Adipose tissue (tissue), 3 donors: ENCODE results near the gene ISY1. TPM values are rescaled to one million over a fixed set of nuclear protein-coding genes. Genes with fewer than 3 reads are reported as not detected.
"Not testable (repeated sequence)": the region's sequence is repeated elsewhere in the genome, so short reads cannot be mapped to it uniquely, and the experiment has no call there.

Source experiments
- H3K27ac ChIP-seq: one replicate; pipeline ENCODE4 v1.5.1; 2013; ENCODE audit warnings: low read depth, low read length
- WGBS, 3 donors: extraction: QIAGEN DNeasy Blood & Tissue Kit; methylation state at CpG; one replicate each; pipeline ENCODE4 v1.1.7; 2013; 5-methylcytosine and 5-hydroxymethylcytosine counted together
- polyA plus RNA-seq, 3 donors: library from polyadenylated mRNA; stranded (reverse); fragments of 200-250 nt; gene quantifications; one replicate each; pipeline ENCODE4 v1.2.3, GENCODE V29; 2013
- donor health status: healthy with polysubstance abuse.
- donor health status: Bipolar disorder and iron deficiency.
- donor health status: healthy.

The ISY1 gene
- polyA plus RNA-seq, 3 donors, result 14.7 to 30.9 (median 23.5) TPM

DNA sequence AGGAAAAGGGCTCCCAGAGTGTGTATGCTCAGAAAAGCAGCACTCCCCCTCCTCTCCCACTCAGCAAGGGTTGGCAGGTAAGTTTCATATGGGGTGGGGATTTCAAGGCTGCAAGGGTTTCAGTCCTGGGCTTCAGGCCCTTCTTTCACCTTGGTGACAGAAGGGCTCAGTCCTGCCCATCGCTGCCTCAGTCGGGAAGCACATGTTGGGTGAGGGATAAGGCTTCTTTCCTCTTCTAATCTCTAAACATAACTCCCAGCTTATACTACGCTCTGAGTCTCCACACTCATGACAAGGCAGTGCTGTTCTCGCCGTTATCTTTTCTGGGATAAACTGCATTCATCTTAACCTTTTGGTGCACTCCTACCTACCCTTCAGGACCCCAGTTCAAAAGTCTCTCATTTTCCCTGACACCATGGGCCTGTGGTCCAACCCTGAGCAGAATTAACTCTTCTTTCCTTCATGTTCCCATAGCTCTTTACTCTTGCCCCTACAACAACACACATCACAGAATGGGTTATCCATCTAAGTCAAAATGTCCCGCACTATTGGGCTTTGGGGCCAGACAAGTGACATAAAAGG lies 56.3 kb downstream of the ISY1 start:
- no peak overlapping the region for H3K27ac ChIP-seq
- WGBS, 3 donors, result 86 to 94% (median 89%) methylated on average over 6 of the region's 6 CpGs

DNA sequence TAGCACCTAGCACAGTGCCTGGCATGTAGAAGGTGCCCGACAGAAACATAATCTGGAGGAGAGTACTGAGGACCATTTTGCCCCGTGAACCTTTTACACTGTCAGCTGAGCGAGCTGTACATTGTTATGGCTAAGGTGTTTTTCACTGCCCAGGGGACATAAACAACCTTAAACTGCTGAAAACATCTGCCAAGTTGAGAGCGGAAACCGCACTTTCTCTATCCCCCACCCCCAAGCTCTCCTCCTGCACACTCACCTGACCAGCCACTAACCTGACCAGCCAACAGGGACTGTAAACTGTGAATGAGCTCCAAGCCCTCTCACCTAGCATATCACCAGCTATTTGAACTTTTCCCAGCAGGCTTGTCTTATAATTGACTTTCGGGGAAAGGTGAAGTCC lies 56.8 kb downstream of the ISY1 start:
- 95 to 96% (median 96%) methylated on average over 6 of the region's 6 CpGs for WGBS, 3 donors
- no peak overlapping the region for H3K27ac ChIP-seq

DNA sequence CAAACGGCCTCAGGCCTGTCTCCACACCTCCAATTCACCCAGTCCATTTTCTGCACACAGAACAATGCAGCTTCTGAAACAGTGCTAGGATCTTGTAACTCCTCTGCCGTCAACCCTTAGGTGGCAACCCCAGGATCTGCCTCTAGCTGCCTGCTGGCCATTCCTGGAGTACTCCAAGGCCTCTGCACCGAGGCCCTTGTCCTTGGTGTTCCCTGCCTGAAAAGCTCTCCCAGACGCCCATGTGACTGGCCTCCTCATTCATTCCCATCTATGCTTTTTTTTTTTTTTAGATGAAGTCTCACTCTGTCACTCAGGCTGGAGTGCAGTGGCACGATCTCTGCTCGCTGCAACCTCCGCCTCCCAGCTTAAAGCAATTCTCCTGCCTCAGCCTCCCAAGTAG lies 57.6 kb downstream of the ISY1 start:
- WGBS, 3 donors, result 84 to 94% (median 93%) methylated on average over 7 of the region's 7 CpGs

DNA sequence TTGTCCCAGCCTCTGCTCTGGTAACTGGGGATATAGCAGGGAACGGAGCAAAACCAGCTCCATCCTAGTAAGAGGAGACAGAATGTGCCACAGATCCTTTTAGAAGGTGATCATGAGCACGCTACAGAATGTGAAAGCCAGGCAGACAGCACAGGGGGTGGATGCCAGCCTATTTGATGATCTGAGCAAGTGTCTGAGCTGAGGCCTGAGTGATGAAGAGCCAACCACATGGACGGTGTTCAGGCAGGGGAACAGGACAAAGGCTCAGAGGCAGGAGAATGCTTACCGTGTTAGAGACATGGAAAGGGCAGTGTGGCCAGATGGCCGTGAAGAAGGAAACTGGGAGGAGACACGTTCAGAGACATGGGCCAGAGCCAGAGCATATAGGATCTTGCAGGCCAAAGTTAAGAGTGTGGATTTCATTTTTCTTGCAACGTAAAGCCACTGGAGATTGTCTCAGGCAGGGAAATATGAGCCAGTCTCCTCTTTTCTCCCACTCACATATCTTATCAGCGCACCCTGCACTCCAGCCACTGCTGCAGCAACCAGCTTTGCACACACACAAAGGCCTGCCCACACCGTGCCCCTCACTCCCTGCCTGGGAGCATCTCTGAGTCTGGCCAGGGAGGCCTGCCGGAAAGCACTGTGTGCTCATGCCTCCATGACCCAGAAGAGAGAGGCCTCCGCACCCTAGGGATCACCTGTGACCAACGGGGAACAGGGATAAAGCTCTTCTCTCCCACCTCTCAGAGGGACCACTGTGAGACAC lies 59.3 kb downstream of the ISY1 start:
- H3K27ac ChIP-seq, result no peak overlapping the region
- 79 to 84% (median 83%) methylated on average over 12 of the region's 12 CpGs for WGBS, 3 donors

More for the DNA sequence above, 57.6 kb downstream of the ISY1 start:
- no peak overlapping the region for H3K27ac ChIP-seq

DNA sequence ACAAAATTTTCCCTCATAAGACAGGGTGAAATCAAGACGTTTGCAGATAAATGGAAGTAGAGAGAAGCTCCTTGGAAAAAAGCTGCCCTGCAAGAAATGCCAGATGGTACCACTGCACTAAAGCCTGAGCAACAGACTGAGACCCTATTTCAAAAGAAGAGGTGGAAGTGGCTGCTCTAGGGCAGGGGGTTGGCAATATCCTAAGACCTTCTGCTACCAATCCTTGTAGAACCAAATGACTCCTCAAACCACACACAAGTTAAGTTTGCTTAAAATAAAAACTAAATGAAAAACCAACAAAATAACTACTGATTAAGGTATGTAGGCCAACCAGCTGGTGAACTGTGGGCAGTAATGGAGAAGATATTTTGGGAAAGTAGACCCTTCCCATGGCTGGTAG lies 60.6 kb downstream of the ISY1 start:
- WGBS, 3 donors, result 73 to 88% (median 77%) methylated on average over 1 of the region's 1 CpG
- H3K27ac ChIP-seq, result no peak overlapping the region

DNA sequence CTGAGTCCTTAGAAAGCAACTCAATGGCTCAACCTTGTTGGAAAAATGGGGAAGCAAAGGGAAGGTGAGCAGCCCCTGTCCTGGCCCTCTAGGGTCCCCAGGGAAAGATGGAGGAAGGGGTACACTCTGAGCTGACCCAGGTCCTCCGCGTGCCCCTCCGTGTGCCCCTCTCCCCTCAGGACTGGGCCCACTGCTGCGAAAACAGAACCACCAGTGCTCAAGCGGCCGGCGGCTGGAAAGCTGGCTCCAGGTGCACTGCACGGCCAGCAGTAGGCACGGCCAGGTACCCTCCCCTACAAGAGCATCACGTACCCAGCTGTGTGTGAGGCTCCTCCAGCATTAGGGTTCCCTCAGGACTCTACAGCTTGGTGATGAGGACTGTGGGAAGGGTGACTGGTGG lies 65.6 kb downstream of the ISY1 start:
- no peak overlapping the region for H3K27ac ChIP-seq
- 95 to 98% (median 97%) methylated on average over 10 of the region's 10 CpGs for WGBS, 3 donors

DNA sequence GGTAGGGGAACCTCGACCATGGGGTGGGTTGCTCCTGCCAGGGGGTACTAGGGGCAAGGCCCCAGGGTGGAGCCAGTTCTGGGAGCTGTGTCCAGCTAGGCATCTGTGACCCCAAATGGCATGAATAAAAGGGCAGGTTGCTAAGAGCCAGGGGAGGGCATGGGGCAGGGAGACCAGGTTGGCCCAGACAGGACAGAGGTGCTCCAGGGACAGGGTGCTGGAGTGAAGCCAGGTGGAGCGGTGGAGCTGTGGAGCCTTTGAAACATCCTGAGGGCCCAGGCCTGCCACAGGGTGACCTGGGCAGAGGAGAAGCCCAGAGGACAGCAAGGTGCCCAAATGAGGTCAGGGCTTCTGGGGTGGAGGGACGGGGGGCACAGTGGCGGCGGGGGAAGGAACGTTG lies 72.6 kb downstream of the ISY1 start:
- WGBS, 3 donors, result no CpG with 5 or more reads among the region's 6 CpGs
- H3K27ac ChIP-seq, result not testable (repeated sequence)

DNA sequence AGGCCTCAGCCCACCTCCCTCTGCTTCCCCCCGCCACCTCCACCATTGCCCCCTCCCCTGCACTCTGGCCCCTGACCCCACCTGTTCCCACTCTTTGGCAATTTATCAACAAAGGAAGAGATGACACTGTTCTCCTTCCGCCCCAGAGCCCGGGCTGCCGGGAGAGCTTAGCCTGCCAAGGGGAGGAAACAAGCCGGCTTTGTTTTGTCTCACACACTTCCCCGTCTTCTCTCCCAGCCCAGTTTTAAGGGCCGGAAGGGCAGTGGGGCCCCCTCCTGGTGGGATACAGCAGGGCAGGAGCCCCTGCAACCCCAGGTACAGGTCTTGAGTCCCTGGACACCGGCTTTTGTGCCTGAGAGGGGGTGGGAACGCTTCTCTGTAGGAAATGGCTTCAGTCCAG lies 73.0 kb downstream of the ISY1 start:
- H3K27ac ChIP-seq, result not testable (repeated sequence)
- 0 to 4% (median 0%) methylated on average over 2 to 6 of the region's 9 CpGs for WGBS, 3 donors

DNA sequence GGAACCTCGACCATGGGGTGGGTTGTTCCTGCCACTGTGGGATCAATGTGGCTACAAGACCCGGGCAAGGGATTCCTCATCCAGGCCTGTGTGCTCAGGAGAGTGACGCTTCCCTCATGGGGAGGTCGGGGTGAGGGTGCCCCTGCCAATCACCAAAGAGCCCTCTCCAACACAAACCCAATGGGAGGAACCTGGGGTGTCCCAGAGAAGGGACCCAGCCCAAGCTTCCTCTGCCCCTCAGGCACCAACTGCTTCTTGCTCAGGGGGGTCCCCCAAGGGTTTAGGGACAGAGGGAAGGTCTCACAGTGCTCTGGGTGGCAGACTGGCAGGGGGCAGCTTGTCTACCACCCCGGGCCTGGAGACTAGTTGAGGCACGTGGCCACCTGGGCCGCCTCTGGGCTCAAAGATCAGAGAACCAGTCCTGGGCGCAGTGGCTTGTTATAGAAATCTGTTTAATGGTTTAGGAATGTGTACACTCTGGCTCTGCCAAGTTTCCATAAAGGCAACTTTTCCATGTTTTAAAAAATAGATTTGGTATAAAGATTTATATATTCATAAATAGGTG lies 73.6 kb downstream of the ISY1 start:
- H3K27ac ChIP-seq, result no peak overlapping the region
- 51 to 63% (median 53%) methylated on average over 8 of the region's 8 CpGs for WGBS, 3 donors

DNA sequence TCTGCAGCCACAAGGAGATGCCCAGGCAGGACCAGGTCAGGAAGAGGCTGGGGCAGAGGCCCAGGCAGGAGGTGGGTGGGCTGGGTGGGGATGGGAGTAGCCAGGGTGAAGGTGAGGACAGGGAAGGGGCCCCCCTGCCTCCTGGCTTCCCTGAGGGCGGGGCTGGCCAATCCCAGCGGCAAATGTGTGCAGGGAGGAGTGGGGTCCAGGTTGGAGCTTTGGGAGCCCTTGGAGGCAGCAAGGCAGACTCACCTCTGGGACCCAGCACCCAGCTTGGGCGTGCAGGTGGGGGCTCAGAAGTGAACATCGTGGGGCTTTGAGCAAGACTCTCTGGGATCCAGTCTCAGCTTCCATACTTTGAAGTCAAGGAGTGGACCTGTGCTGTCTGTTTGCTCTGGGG lies 75.0 kb downstream of the ISY1 start:
- no peak overlapping the region for H3K27ac ChIP-seq
- 90 to 95% (median 91%) methylated on average over 4 of the region's 4 CpGs for WGBS, 3 donors

DNA sequence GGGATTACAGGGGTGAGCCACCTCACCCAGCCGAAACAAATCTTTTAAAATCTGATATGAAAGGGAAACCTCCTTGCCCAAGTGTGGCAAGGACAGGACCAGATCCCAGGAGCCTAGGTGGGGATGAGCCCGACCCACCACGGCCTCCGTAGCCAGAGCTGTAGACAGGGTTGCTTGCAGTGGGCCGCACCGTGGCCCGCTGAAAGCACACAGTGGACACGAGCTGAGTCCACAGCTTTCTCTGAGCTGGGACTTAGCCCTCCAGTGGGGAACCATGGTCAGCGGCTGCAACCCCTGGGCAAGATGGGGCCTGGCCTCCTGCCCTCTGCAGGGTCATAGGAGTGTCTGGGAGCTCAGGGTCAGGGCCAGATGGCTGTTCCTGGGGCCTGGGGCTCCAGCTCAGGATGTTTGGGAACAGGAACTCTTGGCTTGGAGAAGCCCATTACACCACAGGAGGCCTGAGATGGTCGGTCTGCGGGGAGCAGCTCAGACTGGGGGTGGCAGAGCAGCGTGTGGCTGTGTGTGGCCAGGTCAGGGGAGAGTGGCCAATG lies 75.6 kb downstream of the ISY1 start:
- WGBS, 3 donors, result 91 to 94% (median 91%) methylated on average over 11 to 12 of the region's 12 CpGs
- H3K27ac ChIP-seq, result no peak overlapping the region

DNA sequence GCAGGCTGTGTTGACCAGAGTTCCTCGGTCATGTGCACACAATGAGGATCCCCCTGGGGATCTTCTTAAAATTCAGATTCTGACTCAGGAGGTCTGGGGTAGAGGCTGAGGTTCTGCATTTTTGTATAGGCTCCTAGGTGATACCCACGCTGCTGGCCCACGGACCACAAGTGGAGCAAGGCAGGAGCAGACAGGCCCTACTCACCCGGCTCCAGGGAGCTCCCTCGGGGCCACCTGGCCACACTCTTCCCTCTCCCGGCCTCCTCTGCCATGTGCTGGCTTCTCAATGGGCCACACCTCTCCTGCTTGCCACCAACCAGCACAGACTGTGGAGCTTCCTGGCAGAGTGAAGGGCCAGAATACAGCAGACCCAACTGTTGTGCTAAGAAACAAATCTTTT lies 76.4 kb downstream of the ISY1 start:
- 73 to 86% (median 83%) methylated on average over 6 of the region's 6 CpGs for WGBS, 3 donors
- H3K27ac ChIP-seq, result no peak overlapping the region

DNA sequence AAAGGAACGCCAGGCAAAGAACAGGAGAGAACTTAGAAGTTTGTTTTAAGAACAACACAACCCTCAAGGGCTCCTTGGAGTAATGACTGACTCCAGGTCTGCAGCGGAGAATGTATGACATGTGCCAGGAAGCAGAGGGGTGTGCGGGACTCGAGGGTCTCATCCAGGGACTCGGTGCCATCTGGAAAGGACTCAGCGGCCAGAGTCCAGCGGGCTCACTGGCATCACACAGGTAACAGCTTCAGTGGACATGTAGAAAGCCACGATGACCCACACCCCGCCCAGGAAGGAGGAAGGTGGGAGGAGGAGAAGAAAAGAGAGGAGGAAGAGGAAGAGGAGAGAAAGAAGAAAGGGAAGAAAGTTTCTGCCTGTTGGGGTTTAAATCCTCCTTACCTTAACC lies 78.8 kb downstream of the ISY1 start:
- H3K27ac ChIP-seq, result no peak overlapping the region
- 74 to 81% (median 76%) methylated on average over 9 of the region's 9 CpGs for WGBS, 3 donors

DNA sequence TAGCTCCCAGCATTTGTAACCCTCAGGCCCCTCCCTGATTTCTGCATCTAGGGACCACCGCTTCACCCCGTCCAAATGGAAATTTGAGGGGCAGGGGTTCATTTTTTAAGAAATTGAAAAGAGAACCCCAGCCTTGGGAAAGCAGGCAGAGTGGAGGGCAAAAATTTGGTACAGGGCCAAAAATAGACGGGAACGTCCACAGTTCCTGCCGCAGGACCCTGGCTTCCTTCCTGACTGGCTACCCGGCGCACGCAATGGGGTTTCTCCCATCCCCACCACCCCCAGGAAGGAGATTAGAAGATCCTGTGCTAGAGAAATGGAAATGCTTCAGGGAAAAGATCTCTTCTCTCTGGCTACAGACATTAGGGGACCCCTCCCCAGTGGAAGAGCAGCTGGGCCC lies 79.4 kb downstream of the ISY1 start:
- H3K27ac ChIP-seq, result no peak overlapping the region
- WGBS, 3 donors, result 61 to 65% (median 63%) methylated on average over 8 of the region's 8 CpGs

DNA sequence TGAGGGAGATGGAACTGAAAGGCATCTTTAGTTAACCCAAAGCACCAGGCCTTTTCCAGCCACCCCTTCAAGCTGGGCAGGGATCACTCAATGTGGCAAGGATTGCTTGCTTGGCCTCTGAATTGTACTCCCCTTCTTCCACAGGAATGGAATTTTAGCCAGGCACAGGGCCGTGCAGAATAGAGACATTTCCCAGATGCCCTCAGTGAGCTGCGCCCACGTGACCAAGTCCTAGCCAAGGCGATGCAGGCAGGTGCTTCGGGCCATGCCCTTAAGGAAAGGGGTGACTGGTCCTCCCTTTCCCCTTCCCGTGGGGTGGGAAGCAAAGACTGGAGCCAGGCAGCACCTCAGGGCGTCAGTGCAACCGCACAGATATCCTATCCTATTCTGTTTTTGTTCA lies 82.4 kb downstream of the ISY1 start:
- no peak overlapping the region for H3K27ac ChIP-seq
- WGBS, 3 donors, result 79 to 93% (median 83%) methylated on average over 8 of the region's 8 CpGs

Other genes with a start within 250 kb of the ISY1 start
- gene CFAP92, start 167.0 kb downstream of the ISY1 start, polyA plus RNA-seq, result 1 to 10 TPM in 1 of 3 donors, under 1 TPM in 2; 0.16 to 1.9 (median 0.21) TPM
- 1 to 10 TPM in 2 of 3 donors, under 1 TPM in 1; 0.92 to 4.5 (median 1.3) TPM for gene EFCC1, start 159.8 kb downstream of the ISY1 start, polyA plus RNA-seq
- under 1 TPM in 1 of 3 donors, not detected in 2; 0.13 TPM for gene GP9, start 100.3 kb downstream of the ISY1 start, polyA plus RNA-seq
- gene RAB43, start 39.3 kb downstream of the ISY1 start, polyA plus RNA-seq, result 10 to 100 TPM in 1 of 3 donors, 1 to 10 TPM in 2; 6.0 to 11.8 (median 7.2) TPM
- gene CNBP, start 22.8 kb upstream of the ISY1 start, polyA plus RNA-seq, result 100 to 1,000 TPM; 280 to 403 (median 372) TPM
- gene COPG1, start 88.5 kb upstream of the ISY1 start, polyA plus RNA-seq, result 10 to 100 TPM; 76.5 to 89.2 (median 82.1) TPM
- gene HMCES, start 117.8 kb upstream of the ISY1 start, polyA plus RNA-seq, result 10 to 100 TPM; 10.4 to 41.6 (median 28.6) TPM